Activated gamma-delta T cell treated with anti-CD3 and anti-CD28 coated beads, Interleukin-2, amount 50 U/mL, for 16 hours (primary cell): Measurements from ENCODE around the gene ICA1L.

Source experiments
- DNase-seq: peaks from one replicate; pipeline ENCODE4 v3.0.0-alpha.2; 2020; ENCODE audit warnings: low read depth

The ICA1L gene

GRCh38 chr2:202736826-202737225 lies 134.7 kb downstream of the ICA1L start:
- no peak for DNase-seq

- no peak for DNase-seq
These were observed 145.5 kb downstream of the ICA1L start for GRCh38 chr2:202726070-202726469.

GRCh38 chr2:202723746-202724145 lies 147.8 kb downstream of the ICA1L start:
- DNase-seq, result no peak
